SK-N-SH treated with all-trans-retinoic acid at 6 μM for 48 hours (cell line): ENCODE data around the gene CLOCK.

ENCODE experiments used
- ATAC-seq: fragments of 200-7000 bp; cut with Tn5 transposase; 3 replicates; pipeline ENCODE4 v1.9.1; 2020; ENCODE audit warnings: mild to moderate bottlenecking, moderate library complexity
- ARNTL ChIP-seq: fragments of 450-650 bp; formaldehyde crosslinking; IDR thresholded peaks from 2 replicates; pipeline ENCODE4 v1.5.0; 2020; ENCODE audit warnings: low read depth, mild to moderate bottlenecking, moderate library complexity, borderline replicate concordance
- BACH2 ChIP-seq: fragments of 250-450 bp; sonication (Bioruptor Pico); IDR thresholded peaks from 2 replicates; pipeline ENCODE4 v1.9.0; 2021; ENCODE audit warnings: mild to moderate bottlenecking, borderline replicate concordance
- CSDC2 ChIP-seq: fragments of 250-450 bp; sonication (Bioruptor Pico); IDR thresholded peaks from 2 replicates; pipeline ENCODE4 v1.5.0; 2020; ENCODE audit warnings: mild to moderate bottlenecking, moderate library complexity
- ESRRG ChIP-seq: fragments of 250-450 bp; sonication (Bioruptor Pico); IDR thresholded peaks from 2 replicates; pipeline ENCODE4 v1.6.1; 2021; ENCODE audit warnings: mild to moderate bottlenecking
- ISL1 ChIP-seq: fragments of 250-450 bp; sonication (Bioruptor Pico); IDR thresholded peaks from 2 replicates; pipeline ENCODE4 v2.1.2; 2022; ENCODE audit warnings: mild to moderate bottlenecking, moderate library complexity
- OSR1 ChIP-seq: fragments of 250-450 bp; sonication (Bioruptor Pico); IDR thresholded peaks from 2 replicates; pipeline ENCODE4 v1.8.0; 2022; ENCODE audit warnings: moderate library complexity, mild to moderate bottlenecking, inconsistent platforms
- PATZ1 ChIP-seq: fragments of 250-450 bp; sonication (Bioruptor Pico); IDR thresholded peaks from 2 replicates; pipeline ENCODE4 v1.8.0; 2020; ENCODE audit warnings: mild to moderate bottlenecking, moderate library complexity, borderline replicate concordance
- PPARA ChIP-seq: fragments of 250-450 bp; sonication (Bioruptor Pico); IDR thresholded peaks from 2 replicates; pipeline ENCODE4 v1.5.0; 2020; ENCODE audit warnings: mild to moderate bottlenecking, borderline replicate concordance
- RARB ChIP-seq: fragments of 250-450 bp; sonication (Bioruptor Pico); IDR thresholded peaks from 2 replicates; pipeline ENCODE4 v1.8.0; 2021; ENCODE audit warnings: mild to moderate bottlenecking, moderate library complexity
- SNAI2 ChIP-seq: fragments of 250-450 bp; sonication (Bioruptor Pico); IDR thresholded peaks from 2 replicates; pipeline ENCODE4 v1.5.0; 2020; ENCODE audit warnings: mild to moderate bottlenecking, moderate library complexity
- TCF4 ChIP-seq: fragments of 250-450 bp; sonication (Bioruptor Pico); IDR thresholded peaks from 2 replicates; pipeline ENCODE4 v1.8.0; 2021; ENCODE audit warnings: mild to moderate bottlenecking, moderate library complexity, borderline replicate concordance
- TOX ChIP-seq: fragments of 250-450 bp; sonication (Bioruptor Pico); IDR thresholded peaks from 2 replicates; pipeline ENCODE4 v1.8.0; 2021; ENCODE audit warnings: mild to moderate bottlenecking, moderate library complexity, borderline replicate concordance
- TSHZ2 ChIP-seq: fragments of 250-450 bp; sonication (Bioruptor Pico); IDR thresholded peaks from 2 replicates; pipeline ENCODE4 v1.5.0; 2020; ENCODE audit warnings: mild to moderate bottlenecking, moderate library complexity
- ZC3H10 ChIP-seq: fragments of 250-450 bp; sonication (Bioruptor Pico); IDR thresholded peaks from 2 replicates; pipeline ENCODE4 v1.5.1; 2021; ENCODE audit warnings: mild to moderate bottlenecking, moderate library complexity
- ZFP3 ChIP-seq: fragments of 250-450 bp; sonication (Bioruptor Pico); IDR thresholded peaks from 2 replicates; pipeline ENCODE4 v1.5.0; 2020; ENCODE audit warnings: mild to moderate bottlenecking, moderate library complexity
- ZNF565 ChIP-seq: fragments of 450-650 bp; formaldehyde crosslinking; conservative IDR thresholded peaks from 2 replicates; pipeline ENCODE4 v1.5.0; 2020; ENCODE audit warnings: low read depth, mild to moderate bottlenecking, moderate library complexity
- ZNF8 ChIP-seq: fragments of 450-650 bp; formaldehyde crosslinking; IDR thresholded peaks from 2 replicates; pipeline ENCODE4 v1.5.0; 2020; ENCODE audit warnings: mild to moderate bottlenecking, moderate library complexity
- TF ChIP-seq, protein P1 (sequence below): fragments of 250-450 bp; sonication (Bioruptor Pico); IDR thresholded peaks from 2 replicates; pipeline ENCODE4 v1.8.0; 2021; ENCODE audit warnings: low read depth, mild to moderate bottlenecking, moderate library complexity, borderline replicate concordance
- TF ChIP-seq, protein P2 (sequence below): fragments of 250-450 bp; sonication (Bioruptor Pico); IDR thresholded peaks from 2 replicates; pipeline ENCODE4 v1.5.1; 2021; ENCODE audit warnings: mild to moderate bottlenecking, moderate library complexity

Gene CLOCK

DNA sequence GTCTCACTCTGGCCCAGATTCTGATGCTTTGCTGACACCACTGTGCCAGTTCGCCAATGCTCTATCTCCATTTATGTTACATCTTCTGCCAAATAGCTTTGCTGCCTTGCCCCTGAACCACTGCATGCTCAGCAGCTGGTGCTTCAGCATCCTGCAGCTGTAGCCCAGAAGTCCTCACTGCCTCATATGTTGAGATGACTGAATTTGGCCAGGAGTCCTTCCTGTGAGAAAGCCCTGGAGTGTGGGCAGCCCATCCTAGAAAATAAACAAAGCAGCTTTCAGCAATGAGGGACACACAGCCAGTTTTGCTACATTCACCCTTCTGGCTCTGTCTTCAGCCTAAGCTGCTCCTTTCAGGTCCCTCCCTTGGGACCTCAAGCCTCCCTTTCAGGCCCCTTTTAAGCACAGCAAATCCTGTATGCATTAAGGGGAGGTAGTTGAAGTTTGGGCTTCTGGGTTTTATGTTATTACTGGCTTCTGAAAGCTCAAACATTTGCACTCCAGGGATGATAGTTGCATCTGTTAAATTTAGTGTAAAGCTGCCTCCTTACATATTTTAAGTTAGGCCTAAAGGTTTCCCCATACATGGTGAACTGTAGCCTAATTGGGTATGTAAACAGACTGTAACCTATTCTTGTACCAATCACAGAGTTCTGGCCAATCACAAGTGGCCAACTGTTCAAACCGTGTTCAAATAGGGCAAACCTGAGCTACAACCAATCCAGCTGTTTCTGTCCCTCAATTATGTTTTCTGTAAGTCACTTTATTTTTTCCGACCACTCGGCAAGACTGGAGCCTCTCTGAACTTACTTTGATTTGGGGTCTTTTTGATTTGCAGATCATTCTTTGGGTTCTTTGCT is 153.0 kb downstream of the CLOCK start:
- ATAC-seq, result no peak

DNA sequence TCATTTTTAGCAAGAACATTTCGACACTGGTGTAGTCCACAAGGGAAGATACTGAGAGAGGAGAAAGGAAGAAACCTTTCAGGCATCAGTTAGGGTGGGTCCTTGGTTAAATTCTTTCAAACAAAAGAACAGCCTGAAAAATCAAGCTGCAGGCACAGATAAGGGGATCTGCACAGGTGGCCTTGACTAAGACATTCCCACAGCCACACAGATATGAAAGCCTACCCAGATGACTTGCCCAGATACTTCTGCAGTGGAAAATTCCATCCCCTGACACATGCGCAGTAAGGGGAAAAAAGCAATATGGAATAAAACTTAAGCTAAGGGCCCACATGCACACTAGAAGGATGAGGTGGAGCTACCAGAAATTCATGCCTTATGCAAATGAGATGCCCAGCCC is 159.9 kb downstream of the CLOCK start:
- ATAC-seq, result no peak
- TF ChIP-seq, protein P1, sequence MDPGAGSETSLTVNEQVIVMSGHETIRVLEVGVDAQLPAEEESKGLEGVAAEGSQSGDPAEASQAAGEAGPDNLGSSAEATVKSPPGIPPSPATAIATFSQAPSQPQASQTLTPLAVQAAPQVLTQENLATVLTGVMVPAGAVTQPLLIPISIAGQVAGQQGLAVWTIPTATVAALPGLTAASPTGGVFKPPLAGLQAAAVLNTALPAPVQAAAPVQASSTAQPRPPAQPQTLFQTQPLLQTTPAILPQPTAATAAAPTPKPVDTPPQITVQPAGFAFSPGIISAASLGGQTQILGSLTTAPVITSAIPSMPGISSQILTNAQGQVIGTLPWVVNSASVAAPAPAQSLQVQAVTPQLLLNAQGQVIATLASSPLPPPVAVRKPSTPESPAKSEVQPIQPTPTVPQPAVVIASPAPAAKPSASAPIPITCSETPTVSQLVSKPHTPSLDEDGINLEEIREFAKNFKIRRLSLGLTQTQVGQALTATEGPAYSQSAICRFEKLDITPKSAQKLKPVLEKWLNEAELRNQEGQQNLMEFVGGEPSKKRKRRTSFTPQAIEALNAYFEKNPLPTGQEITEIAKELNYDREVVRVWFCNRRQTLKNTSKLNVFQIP (CRISPR knock-in tag), result no peak

More for the DNA sequence above, 153.0 kb downstream of the CLOCK start:
- TF ChIP-seq ZNF565 (no peak), PATZ1 (CRISPR knock-in tag) (no peak), ZC3H10 (CRISPR knock-in tag) (no peak), TOX (CRISPR knock-in tag) (no peak), TCF4 (CRISPR knock-in tag) (no peak), SNAI2 (CRISPR knock-in tag) (no peak), OSR1 (no peak), ZFP3 (no peak), ZNF8 (CRISPR knock-in tag) (no peak), BACH2 (CRISPR knock-in tag) (no peak)
- TF ChIP-seq, protein P1 (CRISPR knock-in tag), result no peak
- TF ChIP-seq, protein P2, sequence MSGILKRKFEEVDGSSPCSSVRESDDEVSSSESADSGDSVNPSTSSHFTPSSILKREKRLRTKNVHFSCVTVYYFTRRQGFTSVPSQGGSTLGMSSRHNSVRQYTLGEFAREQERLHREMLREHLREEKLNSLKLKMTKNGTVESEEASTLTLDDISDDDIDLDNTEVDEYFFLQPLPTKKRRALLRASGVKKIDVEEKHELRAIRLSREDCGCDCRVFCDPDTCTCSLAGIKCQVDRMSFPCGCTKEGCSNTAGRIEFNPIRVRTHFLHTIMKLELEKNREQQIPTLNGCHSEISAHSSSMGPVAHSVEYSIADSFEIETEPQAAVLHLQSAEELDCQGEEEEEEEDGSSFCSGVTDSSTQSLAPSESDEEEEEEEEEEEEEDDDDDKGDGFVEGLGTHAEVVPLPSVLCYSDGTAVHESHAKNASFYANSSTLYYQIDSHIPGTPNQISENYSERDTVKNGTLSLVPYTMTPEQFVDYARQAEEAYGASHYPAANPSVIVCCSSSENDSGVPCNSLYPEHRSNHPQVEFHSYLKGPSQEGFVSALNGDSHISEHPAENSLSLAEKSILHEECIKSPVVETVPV (CRISPR knock-in tag), result no peak
- TF ChIP-seq, all 23 proteins: peak for 0

GRCh38 chr4:55386073-55386472 is 160.6 kb downstream of the CLOCK start:
- peak; percentile 100 for ATAC-seq

GRCh38 chr4:55385201-55385649 is 161.5 kb downstream of the CLOCK start:
- no peak for ATAC-seq
- TF ChIP-seq RARB (CRISPR knock-in tag) (no peak), TSHZ2 (no peak), ISL1 (no peak), ARNTL (no peak), SNAI2 (CRISPR knock-in tag) (no peak), TOX (CRISPR knock-in tag) (no peak), OSR1 (no peak), ZFP3 (no peak), TCF4 (CRISPR knock-in tag) (no peak), ZNF565 (no peak), CSDC2 (CRISPR knock-in tag) (no peak), ESRRG (CRISPR knock-in tag) (no peak), ZNF8 (CRISPR knock-in tag) (no peak), BACH2 (CRISPR knock-in tag) (no peak)
- TF ChIP-seq, protein P1 (CRISPR knock-in tag), result no peak

More at GRCh38 chr4:55386073-55386472, 160.6 kb downstream of the CLOCK start:
- TF ChIP-seq BACH2 (CRISPR knock-in tag) (no peak), ZC3H10 (CRISPR knock-in tag) (no peak), TOX (CRISPR knock-in tag) (no peak), RARB (CRISPR knock-in tag) (no peak), OSR1 (no peak), PPARA (CRISPR knock-in tag) (no peak)
- TF ChIP-seq, protein P2 (CRISPR knock-in tag), result no peak
- TF ChIP-seq, all 23 proteins: peak for 0
